Peyer's patch (tissue), 4 donors: ENCODE measurements around the gene PASK. TPM values are rescaled to one million over a fixed set of nuclear protein-coding genes. Genes with fewer than 3 reads are reported as not detected.

Source experiments
- DNase-seq, 3 donors: peaks; one replicate each; pipeline ENCODE4 v3.0.0-alpha.2; 2017 to 2019
- H3K27ac ChIP-seq, 4 donors: fragments of 200-600 bp; sonication (generic); one replicate each; pipeline ENCODE4 v1.5.1; 2016 to 2019
- H3K27me3 ChIP-seq, 2 donors: fragments of 200-600 bp; sonication (generic); one replicate each; pipeline ENCODE4 v1.5.1; 2019
- H3K36me3 ChIP-seq, 3 donors: fragments of 200-600 bp; sonication (generic); one replicate each; pipeline ENCODE4 v1.5.1; 2016 to 2019
- H3K4me1 ChIP-seq, 4 donors: fragments of 200-600 bp; sonication (generic); one replicate each; pipeline ENCODE4 v1.5.1; 2016 to 2019
- H3K4me3 ChIP-seq, 4 donors: fragments of 200-600 bp; sonication (generic); 1 replicate in 3 of 4; 2 replicates in 1 of 4; pipeline ENCODE4 v1.5.1; 2016 to 2019; ENCODE audit warnings: mild to moderate bottlenecking in 1 of 4
- H3K9me3 ChIP-seq, 4 donors: fragments of 200-600 bp; sonication (generic); one replicate each; pipeline ENCODE4 v1.5.1; 2016 to 2019; ENCODE audit warnings: mild to moderate bottlenecking in 1 of 4
- CTCF ChIP-seq, 6 experiments: fragments of 450-650 bp in 4 of 6; fragments of 200-600 bp in 2 of 6; sonication (generic) in 1 of 6; IDR thresholded peaks; one replicate each; pipeline ENCODE4 v1.5.1; 2017 to 2019; ENCODE audit warnings: antibody characterized with exemption in 6 of 6, mild to moderate bottlenecking in 3 of 6, moderate library complexity in 1 of 6
- POLR2A ChIP-seq, 2 donors: fragments of 450-650 bp; IDR thresholded peaks; one replicate each; pipeline ENCODE4 v1.5.1; 2017; ENCODE audit warnings: antibody characterized with exemption in 2 of 2, mild to moderate bottlenecking in 2 of 2, moderate library complexity in 2 of 2
- total RNA-seq, 4 donors: library from RNA; depleted of rRNA; stranded (reverse); fragments of >200 nt; gene quantifications; one replicate each; pipeline ENCODE4 v1.1.0, GENCODE V29; 2016

Gene PASK
- total RNA-seq, 4 donors from 2014 or later, result 12.1 to 790 (median 26.7) TPM

GRCh38 chr2:241135737-241136136 lies 13.5 kb downstream of the PASK start:
- Histone ChIP-seq H3K27ac (no peak overlapping the region), H3K36me3 (peaks cover 0 to 13% (median 0%) of the 10 kb centered on the region in 3 donors), H3K27me3 (no peaks in the 10 kb centered on the region), H3K9me3 (no peaks in the 10 kb centered on the region), H3K4me3 (no peak overlapping the region), H3K4me1 (no peaks in the 10 kb centered on the region)
- no peak for TF ChIP-seq POLR2A (IDR thresholded peaks at IDR 0.05)
- no peak for TF ChIP-seq CTCF (IDR thresholded peaks at IDR 0.05)
- peak in 2 of 3 donors; percentile 69 to 81 for DNase-seq

DNA sequence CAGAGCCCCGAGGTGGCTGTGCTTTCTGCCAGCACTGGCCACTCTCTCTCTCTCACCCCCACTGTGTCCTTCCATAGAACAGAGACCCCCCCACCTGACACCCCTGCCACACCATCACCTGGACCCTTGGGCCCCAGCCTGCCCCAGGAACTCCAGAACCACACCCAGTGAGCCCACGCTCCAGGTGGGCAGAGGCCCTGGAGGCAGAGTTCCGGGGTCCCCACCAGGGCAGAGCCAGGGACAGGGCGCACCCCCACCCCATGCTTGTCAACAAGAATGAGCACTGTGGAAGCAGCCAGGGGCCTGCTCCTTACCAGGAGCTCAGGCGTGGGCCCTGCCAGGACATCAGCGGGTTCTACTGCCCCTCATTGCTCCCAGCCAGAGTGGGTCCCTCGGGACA lies 14.6 kb downstream of the PASK start:
- H3K4me1 ChIP-seq, result no peaks in the 10 kb centered on the region
- no peak overlapping the region for H3K27ac ChIP-seq
- peaks cover 0 to 6% (median 0%) of the 10 kb centered on the region in 3 donors for H3K36me3 ChIP-seq
- H3K27me3 ChIP-seq, result no peaks in the 10 kb centered on the region
- no peak overlapping the region for H3K4me3 ChIP-seq
- no peak for TF ChIP-seq POLR2A (IDR thresholded peaks at IDR 0.05)
- TF ChIP-seq CTCF (IDR thresholded peaks at IDR 0.05), result no peak
- H3K9me3 ChIP-seq, result no peaks in the 10 kb centered on the region
- DNase-seq, result peak in 2 of 3 donors; percentile 29 to 43

DNA sequence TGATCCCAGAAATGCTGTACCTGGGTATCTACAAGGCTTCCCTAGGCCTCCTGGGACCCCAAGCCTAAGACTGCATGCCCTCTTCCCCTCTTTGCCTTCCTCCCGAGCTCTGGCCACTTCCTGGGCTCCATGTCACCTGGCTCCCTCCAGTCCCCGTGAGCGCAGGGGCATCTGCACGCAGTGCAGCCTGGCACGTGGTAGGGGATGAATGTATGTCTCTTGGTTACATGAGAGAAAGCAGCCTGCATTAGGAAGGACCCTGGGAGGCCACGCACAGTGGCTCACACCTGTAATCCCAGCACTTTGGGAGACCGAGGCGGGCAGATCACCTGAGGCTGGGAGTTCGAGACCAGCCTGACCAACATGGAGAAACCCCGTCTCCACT lies 15.8 kb downstream of the PASK start:
- Histone ChIP-seq H3K4me1 (peaks cover 0 to under 1% (median 0%) of the 10 kb centered on the region in 4 donors), H3K36me3 (peaks cover 0 to 6% (median 0%) of the 10 kb centered on the region in 3 donors), H3K27ac (no peak overlapping the region), H3K27me3 (no peaks in the 10 kb centered on the region), H3K9me3 (no peaks in the 10 kb centered on the region), H3K4me3 (no peak overlapping the region)
- peak in 2 of 3 donors; percentile 20 to 32 for DNase-seq
- TF ChIP-seq POLR2A (IDR thresholded peaks at IDR 0.05) (no peak), CTCF (IDR thresholded peaks at IDR 0.05) (no peak)

GRCh38 chr2:241132538-241133435 lies 16.5 kb downstream of the PASK start:
- Histone ChIP-seq H3K9me3 (no peaks in the 10 kb centered on the region), H3K27ac (no peak overlapping the region), H3K4me1 (peaks cover 0 to 4% (median 0%) of the 10 kb centered on the region in 4 donors), H3K4me3 (no peak overlapping the region), H3K36me3 (peaks cover 0 to 6% (median 0%) of the 10 kb centered on the region in 3 donors), H3K27me3 (no peaks in the 10 kb centered on the region)
- peak in 2 of 3 donors; percentile 17 to 18 for DNase-seq
- TF ChIP-seq POLR2A (IDR thresholded peaks at IDR 0.05) (no peak), CTCF (IDR thresholded peaks at IDR 0.05) (no peak)

DNA sequence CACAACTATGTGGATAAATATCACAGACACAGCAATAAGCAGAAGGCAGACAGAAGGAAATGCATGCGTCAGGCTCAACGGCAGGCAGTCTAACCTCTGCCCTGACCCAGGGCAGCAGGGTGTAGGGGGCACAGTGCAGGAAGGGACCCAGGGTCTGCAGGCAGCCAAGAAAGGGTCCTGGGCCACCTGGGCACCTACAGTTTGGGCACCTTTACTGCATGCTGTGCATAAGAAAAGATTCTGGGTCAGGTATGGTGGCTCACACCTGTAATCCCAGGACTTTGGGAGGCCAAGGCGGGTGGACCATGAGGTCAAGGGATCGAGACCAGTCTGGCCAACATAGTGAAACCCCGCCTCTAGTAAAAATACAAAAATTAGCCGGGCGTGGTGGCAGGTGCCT lies 17.7 kb downstream of the PASK start:
- peaks cover 0 to 4% (median 0%) of the 10 kb centered on the region in 4 donors for H3K4me1 ChIP-seq
- no peaks in the 10 kb centered on the region for H3K36me3 ChIP-seq
- peak in 2 of 3 donors; percentile 15 to 23 for DNase-seq
- H3K4me3 ChIP-seq, result no peak overlapping the region
- H3K27ac ChIP-seq, result no peak overlapping the region
- TF ChIP-seq CTCF (IDR thresholded peaks at IDR 0.05) (no peak), POLR2A (IDR thresholded peaks at IDR 0.05) (no peak)
- no peaks in the 10 kb centered on the region for H3K27me3 ChIP-seq
- no peaks in the 10 kb centered on the region for H3K9me3 ChIP-seq
